Natural killer cell (primary cell): ENCODE measurements around the gene KICS2. TPM values are rescaled to one million over a fixed set of nuclear protein-coding genes. Genes with fewer than 3 reads are reported as not detected.

Experiments
- ATAC-seq, 3 donors: fragments of 150-1000 bp in 2 of 3; fragments of 200-7000 bp in 1 of 3; cut with Tn5 transposase; 1 replicate in 1 of 3; 2 replicates in 2 of 3; pipeline ENCODE4 v1.10.0; 2021; ENCODE audit warnings: mild to moderate bottlenecking in 2 of 3, moderate library complexity in 2 of 3
- DNase-seq, 2 donors: peaks; one replicate each; pipeline versions ENCODE4 v3.0.0 to v3.0.0-alpha.2; 2013 to 2021; ENCODE audit warnings: mixed read lengths in 1 of 2
- H3K27ac ChIP-seq: one replicate; pipeline ENCODE4 v1.5.1; 2013; ENCODE audit warnings: mild to moderate bottlenecking, low read length
- H3K27me3 ChIP-seq: one replicate; pipeline ENCODE4 v1.6.1; 2013; ENCODE audit warnings: low read length; ENCODE audit not compliant: control insufficient read depth, insufficient read depth
- H3K36me3 ChIP-seq: one replicate; pipeline ENCODE4 v1.6.1; 2013; ENCODE audit warnings: low read length; ENCODE audit not compliant: control insufficient read depth, insufficient read depth
- H3K4me1 ChIP-seq: one replicate; pipeline ENCODE4 v1.6.1; 2013; ENCODE audit warnings: low read length; ENCODE audit not compliant: control insufficient read depth, insufficient read depth
- H3K4me3 ChIP-seq: one replicate; pipeline ENCODE4 v1.5.1; 2013; ENCODE audit warnings: low read length
- H3K9me3 ChIP-seq: one replicate; pipeline ENCODE4 v1.6.1; 2013; ENCODE audit warnings: low read length; ENCODE audit not compliant: control insufficient read depth, insufficient read depth
- H3K27ac Mint-ChIP-seq, 2 donors: one replicate each; pipeline ENCODE4 v1.8.0; 2022; ENCODE audit warnings: mild to moderate bottlenecking in 2 of 2, mixed read lengths in 2 of 2, moderate library complexity in 1 of 2
- H3K27me3 Mint-ChIP-seq, 2 donors: one replicate each; pipeline ENCODE4 v1.8.0; 2022; ENCODE audit warnings: low read depth in 2 of 2, mixed read lengths in 2 of 2
- H3K36me3 Mint-ChIP-seq: one replicate; pipeline ENCODE4 v1.8.0; 2022; ENCODE audit warnings: mixed read lengths
- H3K4me1 Mint-ChIP-seq, 2 donors: one replicate each; pipeline ENCODE4 v1.8.0; 2022; ENCODE audit warnings: mixed read lengths in 2 of 2
- H3K4me3 Mint-ChIP-seq: one replicate; pipeline ENCODE4 v1.8.0; 2022; ENCODE audit warnings: mild to moderate bottlenecking, moderate library complexity, mixed read lengths
- H3K9me3 Mint-ChIP-seq, 2 donors: one replicate each; pipeline ENCODE4 v1.8.0; 2022; ENCODE audit warnings: mixed read lengths in 2 of 2
- CTCF ChIP-seq: fragments of 200-600 bp; IDR thresholded peaks from one replicate; pipeline ENCODE4 v1.8.0; 2022; ENCODE audit warnings: antibody characterized with exemption
- WGBS: methylation state at CpG from one replicate; pipeline ENCODE4 v1.1.7; 2013; ENCODE audit warnings: missing lambda C conversion rate; ENCODE audit not compliant: insufficient coverage; 5-methylcytosine and 5-hydroxymethylcytosine counted together
- intact Hi-C: fragments of 100-400 bp; cut with micrococcal nuclease; formaldehyde crosslinking; loops from one replicate; pipeline ENCODE4 v1.14.2; 2022
- total RNA-seq, 4 donors: library from RNA; stranded (reverse); fragments of 120-200 nt in 1 of 4; gene quantifications; one replicate each; pipeline versions ENCODE4 v1.2.3 to v1.2.4, GENCODE V29; 2013 to 2022

Gene KICS2
- total RNA-seq, 3 donors from 2014 or later (not counting 1 experiment from before 2014, with no cell fraction given) = 14.7 to 19.5 (median 15.6) TPM

- H3K27me3 ChIP-seq = no peaks in the 10 kb centered on the region
- no peak for TF ChIP-seq CTCF
Observed at GRCh38 chr12:64268409-64268808, 46.3 kb upstream of the KICS2 start.

GRCh38 chr12:64265839-64266238, 43.7 kb upstream of the KICS2 start:
- intact Hi-C loops = no loop called here
- WGBS = 71% methylated on average over 1 of the region's 2 CpGs
- H3K27me3 Mint-ChIP-seq = peaks cover 3 to 23% of the 10 kb centered on the region in 2 donors
- H3K9me3 Mint-ChIP-seq = no peaks in the 10 kb centered on the region
- H3K4me3 ChIP-seq = no peak overlapping the region
- peak in 1 of 3 donors; percentile 21 for ATAC-seq
- H3K36me3 Mint-ChIP-seq = no peaks in the 10 kb centered on the region
- no peak overlapping the region for H3K4me3 Mint-ChIP-seq
- peaks cover 5 to 7% of the 10 kb centered on the region in 2 donors for H3K4me1 Mint-ChIP-seq
- TF ChIP-seq CTCF = no peak
- no peaks in the 10 kb centered on the region for H3K27me3 ChIP-seq
- H3K27ac Mint-ChIP-seq = no peak overlapping the region
- no peaks in the 10 kb centered on the region for H3K9me3 ChIP-seq
- H3K4me1 ChIP-seq = no peaks in the 10 kb centered on the region
- H3K27ac ChIP-seq = no peak overlapping the region
- no peak for DNase-seq
- no peaks in the 10 kb centered on the region for H3K36me3 ChIP-seq

More at GRCh38 chr12:64268409-64268808, 46.3 kb upstream of the KICS2 start:
- no peak overlapping the region for H3K27ac ChIP-seq
- H3K36me3 ChIP-seq = no peaks in the 10 kb centered on the region
- ATAC-seq (no peak), DNase-seq (no peak)
- no peaks in the 10 kb centered on the region for H3K9me3 Mint-ChIP-seq
- no peak overlapping the region for H3K4me3 ChIP-seq
- no peaks in the 10 kb centered on the region for H3K4me1 ChIP-seq
- no peaks in the 10 kb centered on the region for H3K9me3 ChIP-seq
- intact Hi-C loops = no loop called here
- H3K4me3 Mint-ChIP-seq = no peak overlapping the region
- peaks cover 5 to 7% of the 10 kb centered on the region in 2 donors for H3K4me1 Mint-ChIP-seq
- H3K27ac Mint-ChIP-seq = no peak overlapping the region
- H3K36me3 Mint-ChIP-seq = no peaks in the 10 kb centered on the region
- H3K27me3 Mint-ChIP-seq = peaks cover 3 to 23% of the 10 kb centered on the region in 2 donors
- WGBS = 0% methylated on average over 1 of the region's 2 CpGs

GRCh38 chr12:64261813-64262212, 39.7 kb upstream of the KICS2 start:
- H3K9me3 ChIP-seq = no peaks in the 10 kb centered on the region
- H3K27me3 ChIP-seq = no peaks in the 10 kb centered on the region
- H3K36me3 ChIP-seq = no peaks in the 10 kb centered on the region
- Mint-ChIP-seq H3K27ac (no peak overlapping the region), H3K4me1 (peaks cover 5 to 7% of the 10 kb centered on the region in 2 donors), H3K27me3 (peaks cover 0 to 10% of the 10 kb centered on the region in 2 donors), H3K9me3 (no peaks in the 10 kb centered on the region), H3K36me3 (no peaks in the 10 kb centered on the region), H3K4me3 (no peak overlapping the region)
- H3K4me3 ChIP-seq = no peak overlapping the region
- H3K27ac ChIP-seq = no peak overlapping the region
- ATAC-seq (no peak), DNase-seq (no peak)
- intact Hi-C loops = no loop called here
- 82% methylated on average over 4 of the region's 5 CpGs for WGBS
- no peaks in the 10 kb centered on the region for H3K4me1 ChIP-seq
- TF ChIP-seq CTCF = no peak

GRCh38 chr12:64258576-64258975, 36.5 kb upstream of the KICS2 start:
- H3K4me1 Mint-ChIP-seq = peaks cover 12 to 14% of the 10 kb centered on the region in 2 donors
- ATAC-seq (no peak), DNase-seq (no peak)
- no peak overlapping the region for H3K4me3 ChIP-seq
- H3K4me3 Mint-ChIP-seq = no peak overlapping the region
- no peak overlapping the region for H3K27ac ChIP-seq
- no peaks in the 10 kb centered on the region for H3K4me1 ChIP-seq
- H3K36me3 ChIP-seq = no peaks in the 10 kb centered on the region
- 74% methylated on average over 3 of the region's 3 CpGs for WGBS
- no peaks in the 10 kb centered on the region for H3K27me3 Mint-ChIP-seq
- H3K9me3 Mint-ChIP-seq = no peaks in the 10 kb centered on the region
- TF ChIP-seq CTCF = no peak
- no peaks in the 10 kb centered on the region for H3K9me3 ChIP-seq
- no peak overlapping the region for H3K27ac Mint-ChIP-seq
- intact Hi-C loops = loop anchor here (5.0 kb wide), 2 partner anchors 586 to 836 kb away; no protein-coding TSS in a partner anchor
- H3K27me3 ChIP-seq = no peaks in the 10 kb centered on the region
- H3K36me3 Mint-ChIP-seq = no peaks in the 10 kb centered on the region
